ENCODE results near the gene SESN1. TPM values are rescaled to one million over a fixed set of nuclear protein-coding genes. Genes with fewer than 3 reads are reported as not detected.
A peak's percentile ranks its signal among the peaks of the same experiment; 100 is the strongest.

SESN1 gene
- total and polyA plus RNA-seq, 9 of the 15 experiments (the other 6 are each of a cell fraction or from before 2014, with no cell fraction given) = 3.1 to 13.0 (median 7.4) TPM

DNA sequence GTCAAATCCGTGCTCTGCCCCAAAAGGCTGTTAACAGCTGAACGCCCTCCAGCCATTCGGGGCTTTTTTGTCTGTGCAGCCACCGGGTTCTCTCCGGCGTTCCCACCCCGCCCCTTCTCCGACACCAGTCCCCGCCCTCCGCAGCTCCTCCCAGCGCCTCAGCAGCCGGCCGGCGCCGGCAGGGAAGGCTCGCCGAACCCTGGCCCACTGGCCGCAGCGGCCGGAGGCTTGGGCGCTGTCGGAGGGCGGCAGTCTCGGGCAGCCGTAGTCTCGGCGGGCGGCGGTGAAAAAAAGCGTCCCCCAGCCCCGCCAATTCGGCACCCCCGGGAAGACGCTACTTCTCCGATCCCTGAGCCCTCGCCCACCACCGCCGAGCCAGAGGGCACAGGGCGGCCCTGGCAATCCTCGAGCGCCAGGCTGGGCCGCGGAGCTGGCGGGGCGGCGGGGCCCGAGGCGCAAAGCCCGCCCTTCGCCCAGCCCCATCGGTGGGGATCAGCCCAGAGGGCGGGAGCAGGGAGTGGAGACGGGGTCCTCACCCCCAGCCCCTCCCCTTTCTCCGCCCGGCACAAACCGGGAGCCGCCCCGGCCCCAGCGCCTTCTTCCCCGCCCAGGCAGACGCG lies at the start of gene SESN1 (continued):
- peak; percentile 46; the same call in 1 of the 2 replicates for TF ChIP-seq KLF1 (tag; IDR thresholded peaks at IDR 0.05)
- no peak for TF ChIP-seq RBM14 (IDR thresholded peaks at IDR 0.05; ENCODE audit: borderline replicate concordance, insufficient read depth, low read depth, low read length)
- TF ChIP-seq TARDBP (IDR thresholded peaks at IDR 0.05) = peak; percentile 42; the same call in 1 of the 2 replicates
- no peak for TF ChIP-seq RFX7 (CRISPR knock-in tag; IDR thresholded peaks at IDR 0.05)
- TF ChIP-seq ZNF830 (CRISPR knock-in tag; IDR thresholded peaks at IDR 0.05) = 0 out of 2 replicates have a peak, but pooled peaks have one; percentile 6
- TF ChIP-seq ZNF639 (CRISPR knock-in tag; conservative IDR thresholded peaks at IDR 0.05 in 1 of 2, IDR thresholded peaks at IDR 0.05 in 1 of 2) = no peak; a peak in 1 of 4 replicates
- no peak for TF ChIP-seq PYGO2 (tag; IDR thresholded peaks at IDR 0.05)
- peak; percentile 54; the same call in 1 of the 2 replicates for TF ChIP-seq ZSCAN32 (CRISPR knock-in tag; IDR thresholded peaks at IDR 0.05)
- peak in 1 of 2 experiments; percentile 65; a peak in 2 of 4 replicates for TF ChIP-seq HDAC1 (IDR thresholded peaks at IDR 0.05)
- TF ChIP-seq SMARCA4 (IDR thresholded peaks at IDR 0.05) = no peak
- peak; percentile 84 for TF ChIP-seq SUPT5H (IDR thresholded peaks at IDR 0.05)
- no peak for TF ChIP-seq ZNF146 (CRISPR knock-in tag; IDR thresholded peaks at IDR 0.05; ENCODE audit: unreplicated experiment)
- no peak for TF ChIP-seq ZBTB11 (CRISPR knock-in tag; IDR thresholded peaks at IDR 0.05)
- peak; percentile 19 to 25; a peak in 3 of 4 replicates for TF ChIP-seq RAD21 (CRISPR knock-in tag; conservative IDR thresholded peaks at IDR 0.05 in 1 of 2, IDR thresholded peaks at IDR 0.05 in 1 of 2)
- TF ChIP-seq LCOR (CRISPR knock-in tag; IDR thresholded peaks at IDR 0.05) = peak; percentile 64
- 0 out of 2 replicates have a peak, but pooled peaks have one; percentile 19 for TF ChIP-seq ZNF175 (CRISPR knock-in tag; IDR thresholded peaks at IDR 0.05; ENCODE audit: low read depth)
- 0 out of 2 replicates have a peak, but pooled peaks have one; percentile 28 for TF ChIP-seq ZKSCAN1 (IDR thresholded peaks at IDR 0.05; ENCODE audit: low read depth, low read length)
- TF ChIP-seq ZBTB1 (CRISPR knock-in tag; IDR thresholded peaks at IDR 0.05; ENCODE audit: borderline replicate concordance, low read depth) = peak; percentile 57; the same call in 1 of the 2 replicates
- TF ChIP-seq, protein P1, sequence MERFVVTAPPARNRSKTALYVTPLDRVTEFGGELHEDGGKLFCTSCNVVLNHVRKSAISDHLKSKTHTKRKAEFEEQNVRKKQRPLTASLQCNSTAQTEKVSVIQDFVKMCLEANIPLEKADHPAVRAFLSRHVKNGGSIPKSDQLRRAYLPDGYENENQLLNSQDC (CRISPR knock-in tag; IDR thresholded peaks at IDR 0.05) = 0 out of 2 replicates have a peak, but pooled peaks have one; percentile 17
- TF ChIP-seq EZH2 (IDR thresholded peaks at IDR 0.05; ENCODE audit: borderline replicate concordance, low read depth, low read length) = no peak
- TF ChIP-seq ZNF583 (CRISPR knock-in tag; IDR thresholded peaks at IDR 0.05) = peak; percentile 42; the same call in 1 of the 2 replicates
- TF ChIP-seq BRD4 (IDR thresholded peaks at IDR 0.05) = peak; percentile 88; the same call in 1 of the 2 replicates
- peak; percentile 81 for TF ChIP-seq PRPF4 (IDR thresholded peaks at IDR 0.05; ENCODE audit: insufficient read depth, low read depth, low read length, poor library complexity, severe bottlenecking)
